HG03571 (cell line): ENCODE results near the gene HOXA11.

Experiments
- ATAC-seq: cut with Tn5 transposase; IDR thresholded peaks from one replicate; pipeline ENCODE4 v1.9.1; 2021; ENCODE audit not compliant: unreplicated experiment

HOXA11 gene

DNA sequence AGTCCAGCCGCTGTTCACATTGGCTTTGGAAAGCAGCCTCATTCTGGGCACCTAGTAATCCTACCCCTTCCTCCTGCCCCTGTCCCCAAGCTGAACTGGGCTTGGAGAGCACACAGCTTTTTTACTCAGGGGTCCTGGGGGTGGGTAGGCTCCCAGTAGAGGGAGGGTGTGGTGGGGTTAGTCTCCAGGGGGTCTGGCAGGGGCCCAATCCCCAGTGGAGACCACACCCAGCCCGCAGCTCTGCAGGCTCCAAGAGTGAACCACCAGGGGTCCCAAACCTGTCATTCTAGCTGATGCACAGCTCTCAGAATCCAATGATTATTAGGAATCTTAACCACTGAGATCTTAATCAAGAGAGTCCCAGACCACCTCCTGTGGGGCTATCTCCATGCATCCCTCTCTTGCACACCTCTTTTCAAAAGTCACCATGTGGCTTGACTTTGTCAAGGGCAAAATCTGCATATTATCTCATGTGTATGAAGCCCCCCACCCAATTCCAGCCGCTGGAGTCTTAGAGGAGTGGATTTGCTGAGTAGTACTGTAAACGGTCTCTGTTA lies 2.7 kb downstream of the HOXA11 start:
- no peak for ATAC-seq

GRCh38 chr7:27181795-27182275 lies 3.2 kb downstream of the HOXA11 start:
- no peak for ATAC-seq

DNA sequence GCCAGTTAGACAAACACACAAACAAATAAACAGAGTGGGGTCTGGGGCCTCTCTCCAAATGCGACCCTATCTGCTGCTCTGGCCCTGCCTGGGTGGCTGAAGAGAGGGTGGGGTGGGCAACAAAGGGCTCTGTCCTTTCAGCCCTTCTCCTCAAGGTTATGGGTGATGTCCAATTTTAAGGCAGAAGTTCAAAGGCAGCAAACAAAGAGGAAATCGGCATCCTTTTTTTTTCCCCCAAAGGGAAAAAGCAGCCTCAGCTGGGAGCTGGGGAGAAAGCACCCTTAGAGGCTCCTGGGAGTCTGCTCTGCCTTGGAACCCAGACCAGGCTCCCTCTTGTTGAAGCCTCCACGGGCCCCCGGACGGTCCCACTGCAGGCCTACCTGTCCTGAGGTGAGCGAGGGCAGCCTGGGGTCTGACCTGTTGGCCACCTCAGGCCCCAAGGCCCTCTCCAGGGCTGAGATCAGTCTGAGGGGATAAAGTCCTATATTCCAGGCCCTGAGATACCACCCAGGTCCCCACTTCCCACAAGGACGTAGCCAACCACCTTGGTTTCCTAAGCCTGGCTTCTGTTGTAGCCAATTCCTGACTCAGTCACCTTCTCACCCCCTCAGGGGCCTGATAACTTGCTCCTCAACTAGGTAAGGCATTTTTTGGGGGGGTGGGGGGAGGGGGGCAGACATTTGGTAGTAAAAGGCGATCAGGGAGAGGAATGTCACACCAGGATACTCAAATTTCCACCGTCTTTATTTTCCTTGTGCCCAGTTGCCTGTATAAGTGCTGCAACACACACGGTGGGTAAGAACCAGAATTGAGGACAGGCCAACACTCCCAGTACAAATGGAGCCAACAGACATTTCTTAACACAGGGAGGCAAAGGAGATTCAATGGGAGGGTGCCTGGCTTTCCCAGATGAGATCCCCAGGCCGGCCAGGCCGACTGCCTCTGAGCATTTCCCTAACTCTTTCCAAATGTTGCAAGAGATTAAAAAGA lies 4.3 kb downstream of the HOXA11 start:
- ATAC-seq, result no peak

DNA sequence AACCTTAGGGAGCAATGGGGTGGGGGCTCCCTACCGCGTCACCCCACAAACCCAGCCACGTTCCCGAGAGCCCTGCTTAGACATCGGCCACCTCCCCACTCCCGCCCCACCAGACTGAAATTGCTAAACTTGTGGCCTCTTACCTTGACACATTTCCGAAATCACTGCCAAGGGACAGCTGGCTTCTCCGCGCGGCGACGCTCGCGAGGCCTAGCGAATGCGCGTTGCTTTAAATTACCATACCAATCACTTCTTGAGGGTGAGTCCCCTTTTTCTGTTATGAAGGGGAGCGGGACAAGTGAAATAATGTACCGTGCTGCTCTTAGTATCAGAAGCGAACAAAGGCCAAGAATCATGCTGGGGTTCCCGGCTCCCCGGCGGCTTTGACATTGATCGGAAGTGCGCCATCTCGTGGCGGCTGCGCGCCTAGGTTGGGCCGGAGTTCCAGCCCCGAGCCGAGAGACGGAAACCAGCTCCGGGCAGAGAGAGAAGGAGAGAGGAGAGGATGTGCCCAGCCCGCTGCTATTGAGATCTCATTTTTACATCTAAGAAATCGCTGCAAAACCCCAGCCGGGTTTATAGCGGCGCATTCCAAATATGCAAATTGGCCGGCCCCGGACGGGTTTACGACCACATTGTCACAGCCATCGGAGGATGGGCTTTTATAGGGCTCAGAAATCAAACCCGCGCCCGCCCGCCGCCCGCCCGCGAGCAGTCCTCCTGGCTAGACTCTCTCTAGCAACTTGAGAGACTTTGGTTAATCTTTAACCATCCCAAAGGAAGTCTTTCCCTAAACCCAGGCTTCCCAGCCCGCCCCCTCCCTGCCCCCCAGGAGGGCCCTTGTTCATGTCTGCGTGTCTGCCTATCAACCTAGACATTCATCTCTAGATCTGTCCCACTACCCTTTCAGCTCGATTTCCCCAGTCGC lies 5.3 kb downstream of the HOXA11 start:
- ATAC-seq, result no peak

DNA sequence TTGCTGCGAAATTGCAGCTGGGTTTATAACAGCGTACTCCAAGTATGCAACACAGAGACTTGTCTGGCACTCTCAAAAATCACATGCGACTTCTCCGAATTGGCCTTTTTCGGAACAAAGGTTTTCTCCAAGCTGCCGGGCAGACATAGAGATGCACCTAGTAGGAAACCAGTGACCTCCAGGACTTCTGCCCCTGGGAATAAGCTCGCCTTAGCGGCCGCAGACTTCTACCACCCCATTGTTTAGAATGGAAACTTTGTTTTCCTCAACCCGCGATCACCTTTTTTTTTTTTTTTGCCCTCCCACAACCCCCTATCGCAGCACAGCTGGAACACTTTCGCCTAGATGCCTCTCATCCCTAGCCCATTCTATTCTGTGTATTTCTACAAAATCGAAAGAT lies 6.0 kb downstream of the HOXA11 start:
- ATAC-seq, result no peak

DNA sequence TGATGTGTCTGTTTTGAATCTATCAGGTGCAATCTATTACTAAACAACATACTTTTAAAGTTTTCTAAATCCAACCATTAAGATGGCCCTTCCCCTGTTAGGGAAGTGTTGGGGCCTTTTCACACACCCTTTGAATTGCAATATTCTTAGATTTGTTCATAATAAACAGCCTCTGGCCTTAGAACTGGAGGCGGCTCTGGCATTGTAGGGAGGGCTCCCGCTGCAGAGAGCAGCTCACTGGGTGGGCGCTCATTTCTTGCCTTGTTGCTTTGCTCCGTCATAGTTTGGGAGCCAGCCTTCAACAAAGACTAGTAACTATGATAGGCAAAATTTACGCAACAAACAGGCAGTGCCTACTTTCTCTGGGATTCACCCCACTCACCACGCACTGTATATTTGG lies 6.7 kb downstream of the HOXA11 start:
- no peak for ATAC-seq

DNA sequence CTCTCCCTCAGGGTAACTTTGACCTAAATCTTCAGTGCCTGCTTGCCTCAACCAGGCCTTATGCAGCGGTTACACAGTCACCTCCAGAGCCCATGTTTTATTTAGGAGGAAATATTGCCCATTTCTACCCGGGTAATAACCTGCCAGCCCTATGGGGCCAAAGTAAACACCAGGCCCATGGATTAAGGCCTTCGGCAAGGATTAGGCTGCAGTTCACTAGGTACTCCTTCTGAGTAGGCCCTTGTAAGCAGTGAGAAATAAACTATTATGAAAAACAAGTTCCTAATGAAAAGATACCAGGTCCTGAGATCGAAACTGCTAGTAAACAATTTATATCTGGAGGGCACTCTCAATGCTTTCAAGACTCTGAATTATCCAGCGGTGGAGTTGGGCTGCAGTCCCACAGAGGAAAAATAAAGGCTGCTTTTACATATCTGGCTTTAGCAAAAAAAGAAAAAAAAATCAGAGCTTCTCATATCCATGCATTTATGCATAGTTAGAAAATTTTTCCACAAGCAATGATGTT lies 7.2 kb downstream of the HOXA11 start:
- no peak for ATAC-seq

- no peak for ATAC-seq
Measured at GRCh38 chr7:27176962-27177794, 7.9 kb downstream of the HOXA11 start.

DNA sequence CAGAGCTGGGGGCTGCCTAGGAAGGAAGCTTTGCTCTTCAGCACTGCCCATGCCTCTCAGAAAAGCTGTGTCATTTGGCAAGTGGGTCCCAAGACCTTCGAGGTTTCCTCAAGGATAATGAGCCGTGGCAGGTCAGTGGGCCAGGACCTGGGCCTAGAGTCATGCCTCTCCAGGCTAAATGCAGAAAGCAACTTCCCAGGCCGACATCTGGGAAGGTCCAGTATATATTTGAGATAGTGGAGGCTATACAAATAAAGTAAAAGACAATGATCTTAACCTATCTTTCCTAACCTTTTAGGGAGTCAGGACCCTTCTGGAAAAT lies 8.5 kb downstream of the HOXA11 start:
- no peak for ATAC-seq

DNA sequence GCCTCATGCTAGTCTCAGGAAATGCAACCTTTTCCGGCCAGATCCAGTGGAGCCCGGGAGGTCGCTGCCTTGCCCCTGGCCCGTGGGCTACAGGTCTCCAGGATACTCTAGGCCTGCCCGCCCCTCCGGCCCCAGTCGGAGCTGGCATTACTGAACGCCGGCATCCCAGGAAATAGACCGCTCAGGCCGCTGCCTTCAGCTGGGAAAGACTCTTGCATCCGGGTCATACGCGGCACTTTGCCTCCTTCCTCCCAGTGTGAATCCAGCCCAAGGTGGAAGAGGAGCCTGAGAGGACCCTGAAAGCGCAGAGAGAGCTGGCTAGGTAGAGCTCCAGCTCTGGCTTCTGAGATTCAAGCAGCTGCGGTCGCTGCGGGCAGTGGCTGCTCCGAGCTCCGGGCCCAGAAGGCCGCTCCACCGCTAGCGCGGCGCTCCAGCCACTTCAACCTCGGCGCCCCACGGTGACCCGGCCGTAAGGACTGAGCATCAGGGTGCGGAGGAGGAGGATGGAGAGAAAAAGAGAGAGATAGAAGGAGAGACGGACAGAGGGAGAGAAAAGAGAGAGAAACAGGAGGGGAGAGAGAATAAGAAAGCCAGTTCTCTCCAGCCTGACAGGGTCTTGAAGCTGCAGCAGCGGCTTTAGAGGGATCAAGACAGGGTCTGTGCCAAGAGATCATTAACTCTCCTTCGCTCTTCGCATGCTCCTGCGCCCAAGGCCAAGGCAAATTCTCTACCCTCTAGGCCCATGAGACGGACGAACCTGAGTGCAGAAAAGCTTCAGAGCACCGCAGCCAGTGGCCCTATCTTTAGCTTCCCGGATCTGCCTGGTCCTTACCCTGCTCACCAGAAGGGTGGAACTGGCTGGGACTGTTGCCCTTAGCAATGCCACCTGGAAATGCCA lies 9.2 kb downstream of the HOXA11 start:
- ATAC-seq, result no peak

DNA sequence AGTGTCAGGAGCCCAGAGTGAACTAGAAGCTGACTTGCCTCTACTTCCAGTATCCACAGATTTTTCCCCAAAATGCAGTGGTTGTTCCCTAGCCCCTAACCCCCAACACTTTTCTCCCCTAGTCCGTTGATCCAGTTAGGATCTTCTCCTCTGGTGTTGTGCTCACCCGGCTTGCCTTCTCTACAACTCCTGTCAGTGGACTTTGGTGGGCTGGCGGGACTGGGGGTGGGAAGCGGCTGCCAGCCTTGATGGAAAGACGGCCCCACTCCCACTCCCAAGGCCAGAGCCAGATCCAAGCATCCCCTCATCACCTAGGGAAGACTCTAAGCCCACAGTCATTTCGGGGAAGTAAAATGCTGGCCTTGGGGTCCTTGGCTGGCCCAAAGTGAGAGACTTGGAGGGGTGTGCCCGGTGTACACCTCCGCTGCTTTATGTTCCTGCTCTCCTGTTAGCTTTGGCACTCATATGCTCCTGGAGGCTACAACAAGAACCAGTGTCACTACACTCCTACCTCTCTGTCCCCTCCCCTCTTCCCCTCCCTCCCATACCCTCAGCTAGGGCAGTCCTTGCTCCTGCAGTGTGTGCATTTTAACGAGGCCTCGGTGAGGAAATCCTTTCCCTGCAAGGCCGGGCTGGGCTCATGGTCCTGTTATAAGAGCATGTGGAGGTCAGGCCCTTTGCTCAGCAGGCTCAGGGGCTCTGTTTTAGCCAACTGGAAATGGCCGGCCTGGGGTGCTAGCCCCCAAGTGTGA lies 10.0 kb downstream of the HOXA11 start:
- ATAC-seq, result no peak

DNA sequence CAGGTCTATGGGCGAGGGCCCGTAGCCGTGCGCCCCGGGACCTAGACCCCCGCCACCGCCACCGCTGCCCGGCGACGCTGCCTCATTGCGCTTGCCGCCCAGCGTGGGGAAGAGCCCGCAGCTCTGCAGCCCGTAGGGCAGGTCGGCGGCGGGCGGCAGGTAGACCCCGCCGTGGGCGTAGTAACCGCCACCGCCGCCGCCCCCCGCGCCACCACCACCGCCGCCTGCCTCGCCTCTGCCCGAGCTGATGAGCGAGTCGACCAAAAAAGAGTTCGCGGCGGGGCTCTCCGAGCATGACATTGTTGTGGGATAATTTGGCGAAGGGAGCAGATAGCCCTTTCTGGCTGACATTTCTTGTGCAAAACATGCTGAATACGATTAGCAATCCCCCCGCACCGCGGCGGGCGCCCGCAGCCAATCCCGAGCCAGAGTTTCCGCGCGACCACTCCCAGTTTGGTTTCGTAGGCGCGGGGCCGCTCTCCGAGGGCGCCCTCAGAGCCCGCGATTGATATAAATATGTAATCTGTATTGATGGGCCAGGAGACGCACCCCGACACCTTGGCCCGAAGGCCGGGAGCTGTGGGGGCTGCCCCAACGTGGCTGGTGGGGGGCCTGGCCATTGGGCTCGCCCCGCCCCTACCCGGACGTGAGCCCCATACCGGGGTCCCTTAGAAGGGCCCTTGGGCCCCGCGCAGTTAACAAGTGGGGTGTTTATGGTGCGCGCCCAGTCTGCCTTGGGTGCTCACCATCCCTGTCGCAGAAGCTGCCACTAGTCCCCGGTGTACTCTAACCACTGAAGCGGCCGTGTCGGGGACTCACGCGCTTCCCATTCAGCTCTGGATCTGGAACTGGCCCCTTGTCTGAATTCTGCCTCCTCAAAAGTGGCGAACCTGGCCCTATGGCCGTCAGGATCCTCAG lies 10.8 kb downstream of the HOXA11 start, which contains the start of gene HOXA10:
Gene HOXA10 (minus strand): TSS at position 365 of the 918 bp plus-strand sequence. CDS start 14 bp downstream, at position 351.
- no peak for ATAC-seq

- no peak for ATAC-seq
Measured at GRCh38 chr7:27173511-27173955, 11.5 kb downstream of the HOXA11 start.

DNA sequence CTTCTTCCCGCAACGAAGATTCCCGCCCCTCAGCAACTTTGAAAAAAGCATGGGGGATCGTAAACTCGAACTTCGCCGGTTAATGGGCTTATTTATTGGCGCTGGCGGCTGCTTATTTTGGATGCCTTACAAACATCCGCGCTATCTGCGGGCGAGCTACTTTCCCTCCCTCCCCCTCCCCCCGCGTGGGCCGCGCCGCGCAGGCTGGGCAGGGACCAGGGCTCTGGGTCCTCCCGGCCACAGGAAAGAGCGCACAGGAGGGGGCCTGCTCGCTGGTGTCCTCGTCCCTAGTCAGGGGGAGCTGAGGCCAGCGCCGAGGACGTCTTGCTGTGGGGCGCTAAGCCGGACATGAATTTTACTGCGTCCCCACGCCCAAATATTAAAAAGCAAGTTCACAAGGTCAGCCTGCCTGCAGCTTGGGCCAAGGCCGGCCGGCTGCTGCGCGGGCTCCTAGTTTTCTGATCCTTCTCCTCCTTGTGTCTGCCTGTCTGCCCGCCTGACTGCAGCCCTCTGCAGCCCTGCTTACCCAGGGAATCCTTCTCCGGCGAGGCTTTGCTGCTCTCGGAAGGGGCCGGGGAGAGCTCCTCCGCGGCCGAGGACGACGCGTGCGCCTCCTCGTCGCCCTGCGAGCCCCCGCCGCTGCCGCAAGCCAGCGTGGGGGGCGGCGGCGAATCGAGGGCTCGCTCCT lies 12.1 kb downstream of the HOXA11 start:
- no peak for ATAC-seq

GRCh38 chr7:27172315-27172774 lies 12.7 kb downstream of the HOXA11 start:
- ATAC-seq, result no peak

- ATAC-seq, result no peak
Measured at GRCh38 chr7:27171637-27172314, 13.3 kb downstream of the HOXA11 start.
